GM21576 (cell line): ENCODE data around the gene ADAMTS9.

Experiments
- ATAC-seq: cut with Tn5 transposase; IDR thresholded peaks from one replicate; pipeline ENCODE4 v1.9.1; 2021; ENCODE audit warnings: mild to moderate bottlenecking, moderate library complexity; ENCODE audit not compliant: unreplicated experiment

ADAMTS9 gene

GRCh38 chr3:64654013-64654412 is 33.8 kb downstream of the ADAMTS9 start:
- no peak for ATAC-seq

GRCh38 chr3:64653101-64653500 is 34.7 kb downstream of the ADAMTS9 start:
- no peak for ATAC-seq

GRCh38 chr3:64651741-64652241 is 36.0 kb downstream of the ADAMTS9 start:
- ATAC-seq = no peak

DNA sequence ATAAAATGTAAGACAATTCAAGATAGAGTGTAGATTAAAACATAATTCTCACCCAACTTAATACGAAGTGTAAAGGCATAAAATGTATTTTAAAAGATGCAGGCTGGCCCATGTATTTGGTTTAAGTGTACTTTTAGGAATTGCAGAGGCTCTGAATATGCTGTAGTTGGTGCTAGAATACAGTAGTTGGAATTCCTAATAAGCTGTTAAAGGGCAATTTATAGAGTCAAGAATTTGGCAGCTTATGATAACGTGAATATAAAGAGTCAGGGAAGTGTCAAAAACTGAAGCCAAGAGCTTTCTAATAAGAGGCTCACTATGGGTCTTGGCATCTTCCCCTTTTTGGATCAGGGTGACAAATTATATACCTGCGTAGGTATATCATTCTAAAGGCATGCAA is 36.5 kb downstream of the ADAMTS9 start:
- ATAC-seq = no peak

DNA sequence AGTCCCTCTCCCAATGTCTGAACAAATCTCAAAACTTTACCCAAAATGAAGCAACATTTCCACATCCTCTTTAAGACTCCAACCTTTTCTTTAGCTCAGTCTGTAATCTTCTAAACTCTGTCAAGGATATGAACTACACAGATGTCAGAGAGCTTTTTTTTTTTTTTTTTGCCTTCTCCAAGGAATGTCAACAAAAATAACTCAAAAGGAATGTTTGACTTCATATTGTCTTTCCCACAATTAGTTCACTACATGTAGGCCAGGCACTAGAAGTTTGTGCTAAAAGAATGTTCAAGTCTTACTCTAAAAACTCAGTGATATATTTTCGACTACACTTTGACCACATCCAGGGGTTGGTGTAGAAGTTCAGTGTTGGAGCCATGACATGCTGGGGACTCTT is 37.1 kb downstream of the ADAMTS9 start:
- no peak for ATAC-seq

- ATAC-seq = no peak
These were observed 37.6 kb downstream of the ADAMTS9 start for GRCh38 chr3:64650096-64650622.

DNA sequence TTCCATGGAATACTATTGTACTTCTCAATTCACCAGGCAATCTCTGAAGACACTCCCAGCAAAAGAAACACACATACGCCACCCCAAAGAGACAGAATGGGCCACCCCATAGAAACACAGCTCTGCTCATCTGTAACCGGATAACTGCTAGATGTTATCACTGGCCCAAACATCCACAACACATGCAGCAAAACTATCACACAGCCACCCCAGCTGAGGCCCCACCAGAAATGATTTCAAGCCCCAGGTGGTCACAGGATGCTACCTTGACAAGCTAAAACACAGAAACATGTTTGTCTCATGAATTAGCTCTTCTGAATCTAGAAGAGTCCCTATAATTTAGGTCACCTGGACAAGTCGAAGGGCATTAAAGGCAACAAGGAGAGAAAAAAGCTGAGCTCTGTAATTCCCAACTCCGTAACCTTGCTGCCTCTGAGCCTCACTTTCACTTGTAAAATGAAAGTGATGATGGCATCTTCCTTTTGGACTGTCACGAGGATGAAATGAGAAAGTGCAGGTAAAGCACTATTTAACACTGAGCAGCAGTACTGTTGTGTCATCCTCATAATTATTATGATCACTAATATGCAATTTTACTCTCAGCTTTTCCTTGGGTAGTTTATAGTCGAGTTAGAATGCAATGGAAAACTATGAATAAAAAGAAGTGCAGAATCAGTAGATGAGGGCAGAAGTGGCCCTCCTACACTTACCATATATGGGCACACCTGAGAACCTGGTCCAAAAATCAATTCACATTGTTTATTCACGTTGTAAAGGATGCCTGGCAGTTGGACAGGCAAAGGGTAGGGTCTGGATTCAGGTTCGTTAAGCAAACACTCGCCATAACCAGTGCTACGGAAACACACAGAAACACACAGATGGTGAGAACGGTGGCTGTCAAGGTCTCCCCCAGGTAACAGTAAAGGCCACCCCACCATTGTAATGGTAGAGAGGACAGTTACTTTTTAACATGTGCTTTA is 38.6 kb downstream of the ADAMTS9 start:
- ATAC-seq = no peak

DNA sequence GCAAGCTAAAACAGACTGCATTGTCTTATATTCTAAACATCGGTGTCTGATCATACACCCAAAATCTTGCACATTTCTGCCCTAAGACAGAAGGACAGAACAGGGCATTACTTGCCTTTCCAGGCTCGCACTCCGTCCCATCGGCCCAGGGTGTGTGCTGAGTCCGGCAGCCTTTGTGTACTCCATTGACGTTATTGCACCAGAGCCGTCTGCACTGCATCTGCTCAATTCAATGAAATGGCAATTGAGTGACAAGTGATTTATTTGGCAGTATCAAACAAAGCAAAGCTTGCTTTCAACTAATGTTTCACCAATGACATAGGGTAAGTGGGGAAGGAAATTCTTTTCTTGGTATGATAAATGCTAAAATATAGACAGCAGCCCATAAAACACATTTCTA is 40.0 kb downstream of the ADAMTS9 start:
- no peak for ATAC-seq

GRCh38 chr3:64645243-64645642 is 42.6 kb downstream of the ADAMTS9 start:
- ATAC-seq = no peak

- no peak for ATAC-seq
These were observed 43.3 kb downstream of the ADAMTS9 start for GRCh38 chr3:64644483-64644882.

- ATAC-seq = no peak
These were observed 45.3 kb downstream of the ADAMTS9 start for GRCh38 chr3:64642327-64643151.

- ATAC-seq = no peak
These were observed 48.8 kb downstream of the ADAMTS9 start for GRCh38 chr3:64638981-64639481.

DNA sequence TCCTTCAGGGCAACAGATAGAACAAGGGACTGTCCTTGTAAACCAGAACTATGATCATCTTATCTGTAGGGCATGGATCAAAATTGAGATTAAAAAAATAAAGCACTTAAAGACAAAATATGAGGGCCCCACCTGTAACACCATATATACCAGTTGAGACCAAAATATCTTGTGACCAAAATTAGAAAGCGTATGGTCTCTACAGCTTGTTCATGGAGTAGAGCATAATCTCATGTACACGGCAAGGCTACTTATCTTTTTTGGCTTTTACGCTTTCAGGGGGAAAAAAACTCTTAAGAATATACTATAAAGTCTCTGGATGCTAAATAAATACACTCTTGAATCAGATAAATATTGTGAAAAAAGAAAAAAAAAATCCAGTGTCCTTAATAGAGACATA is 49.3 kb downstream of the ADAMTS9 start:
- ATAC-seq = no peak

DNA sequence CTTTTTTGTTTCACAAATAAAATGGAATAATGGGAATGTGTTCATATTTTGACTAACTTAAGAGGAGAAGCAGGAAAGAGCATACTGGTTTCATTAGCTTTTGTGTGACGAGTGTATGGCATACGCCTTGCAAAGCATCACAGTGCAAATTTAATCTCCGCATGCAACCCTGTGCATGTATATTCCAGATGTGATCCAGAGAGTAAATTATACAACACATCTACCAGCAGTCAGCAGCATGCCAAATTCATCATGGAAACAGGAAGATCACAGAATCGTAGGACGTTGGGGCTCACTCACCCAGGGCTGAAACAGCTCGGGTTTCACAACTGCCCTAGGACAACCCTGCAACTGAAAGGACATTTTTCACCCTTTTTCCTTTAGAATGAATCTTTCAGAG is 53.4 kb downstream of the ADAMTS9 start:
- no peak for ATAC-seq

DNA sequence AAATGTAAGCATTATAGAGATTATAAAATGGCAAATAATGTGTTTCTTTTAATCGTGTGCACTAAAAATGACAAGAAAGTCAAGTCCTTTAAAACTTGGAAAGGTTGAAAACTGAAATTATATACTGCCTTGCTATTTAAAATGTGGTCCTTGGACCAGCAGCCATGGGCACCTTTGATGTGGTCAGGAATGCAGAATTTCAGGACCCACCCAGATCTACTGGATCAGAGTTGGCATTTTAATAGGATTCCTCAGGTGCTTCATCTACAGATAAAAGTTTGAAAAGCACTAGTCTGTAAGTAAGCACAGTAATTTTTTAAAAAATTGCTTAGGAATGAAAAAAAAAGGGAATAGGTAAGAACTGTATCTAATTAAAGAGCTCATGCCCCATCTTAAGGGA is 55.8 kb downstream of the ADAMTS9 start:
- no peak for ATAC-seq

DNA sequence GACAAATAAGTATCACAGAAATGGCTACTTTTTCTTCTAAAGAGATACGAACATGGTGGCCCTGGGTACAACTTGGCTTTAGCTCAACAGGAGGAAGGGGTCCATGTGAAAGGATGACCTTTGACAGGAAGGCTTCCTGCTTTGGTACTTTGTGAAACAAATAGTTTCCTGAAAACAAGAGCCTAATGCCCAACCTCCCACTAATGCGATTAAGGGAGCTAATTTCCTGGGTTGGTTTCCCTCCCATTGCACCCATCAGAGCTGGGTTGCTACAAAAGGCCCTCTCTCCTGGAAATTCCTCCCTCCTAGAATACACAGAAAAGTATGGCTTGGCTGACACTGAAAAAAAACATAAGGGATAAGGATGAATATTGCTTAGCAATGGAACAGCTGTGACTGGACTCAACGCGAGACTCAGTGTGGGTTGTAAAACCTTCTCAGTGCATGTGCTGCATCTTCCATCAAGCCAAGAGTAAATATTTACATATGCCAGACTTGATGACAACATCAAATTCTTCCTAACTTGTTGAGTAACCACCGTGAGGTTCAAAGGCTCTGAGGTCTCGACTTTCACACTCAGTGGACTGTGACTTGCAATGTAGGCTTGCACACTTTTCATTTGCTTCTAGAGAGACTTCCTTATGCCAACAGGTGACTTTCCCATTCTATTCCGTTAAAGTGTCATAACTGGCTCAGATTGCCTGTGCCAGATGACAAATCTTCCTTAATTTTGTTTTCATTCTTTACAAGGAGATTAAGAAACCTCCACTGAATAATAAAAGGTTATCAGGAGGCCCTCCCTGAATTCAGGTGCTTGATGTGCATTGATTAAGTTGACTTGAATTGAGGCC is 60.1 kb downstream of the ADAMTS9 start:
- ATAC-seq = no peak

GRCh38 chr3:64627042-64627441 is 60.8 kb downstream of the ADAMTS9 start:
- no peak for ATAC-seq

- ATAC-seq = no peak
These were observed 62.4 kb downstream of the ADAMTS9 start for GRCh38 chr3:64625381-64625780.

- ATAC-seq = no peak
These were observed 64.7 kb downstream of the ADAMTS9 start for GRCh38 chr3:64623125-64623524.

DNA sequence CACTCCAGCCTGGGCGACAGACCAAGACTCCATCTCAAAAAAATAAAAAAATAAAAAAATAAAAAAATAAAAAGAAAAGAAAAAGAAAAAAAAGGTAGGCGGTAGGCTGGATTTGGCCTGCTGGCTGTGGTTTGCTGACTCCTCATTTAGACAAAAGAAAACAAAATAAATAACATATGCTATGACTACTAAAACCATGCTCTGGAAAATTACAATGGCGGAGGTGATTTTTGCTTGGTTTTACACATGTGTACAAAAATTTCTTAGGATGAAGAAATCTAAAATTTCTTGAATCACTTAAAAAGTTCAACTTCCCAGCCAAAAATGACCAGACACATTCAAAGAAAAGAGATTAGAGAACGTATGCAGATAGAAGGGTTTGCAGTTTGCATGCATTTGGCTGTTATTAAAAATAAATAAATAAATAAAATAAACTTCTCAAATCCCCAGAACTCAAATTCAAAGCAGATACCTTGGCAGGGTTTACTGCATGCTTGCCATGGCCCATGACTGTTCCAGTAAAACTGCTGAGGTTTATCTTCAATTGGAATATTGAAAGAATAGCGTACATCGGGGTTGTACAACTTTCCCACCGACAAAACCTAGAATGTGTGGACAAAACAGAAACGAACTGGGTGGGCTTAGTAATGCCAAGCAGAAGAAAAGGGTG is 65.9 kb downstream of the ADAMTS9 start:
- ATAC-seq = no peak
